HepG2 (cell line): Measurements from ENCODE around the gene TBC1D5. TPM values are rescaled to one million over a fixed set of nuclear protein-coding genes. Genes with fewer than 3 reads are reported as not detected.
A peak's percentile ranks its signal among the peaks of the same experiment; 100 is the strongest.

ENCODE experiments used
- ATAC-seq: fragments of 200-7000 bp; cut with Tn5 transposase; 3 replicates; pipeline ENCODE4 v1.9.1; 2020; ENCODE audit warnings: mild to moderate bottlenecking, moderate library complexity
- BruUV-seq: library from RNA; stranded (reverse); fragments of 400-500 nt; replicated peaks from 2 replicates; lab custom pipeline; 2021; lab: Mats Ljungman, UMichigan
- CTCF ChIA-PET: fragments of 300-600 bp; formaldehyde crosslinking; extraction: SDS; loops from one replicate; lab custom pipeline; 2021; ENCODE audit warnings: low total read pairs, inconsistent platforms, low intra/inter-chr PET ratio; lab: Yijun Ruan, JAX
- POLR2A ChIA-PET: fragments of 350-600 bp; sonication (Branson Sonifier 250); formaldehyde crosslinking; loops from one replicate; lab custom pipeline; 2020; ENCODE audit warnings: antibody characterized with exemption, inconsistent platforms; lab: Yijun Ruan, JAX
- DNase-seq: peaks from one replicate; pipeline ENCODE4 v3.0.0-alpha.2; 2015; ENCODE audit warnings: low spot score
- FAIRE-seq: peaks from 3 replicates; lab custom pipeline; 2011; peaks lifted over from hg19 to GRCh38; lab: Jason Lieb, UNC
- H2AFZ ChIP-seq: one replicate; pipeline ENCODE4 v1.6.1; 2011; ENCODE audit warnings: low read length, inconsistent platforms
- H3K27ac ChIP-seq: fragments of 300-600 bp; 3 replicates; pipeline ENCODE4 v1.8.0; 2011; ENCODE audit warnings: mixed run types, mild to moderate bottlenecking, mixed read lengths, low read length, inconsistent platforms; ENCODE audit not compliant: insufficient read depth; ENCODE audit errors: extremely low read length
- H3K27me3 ChIP-seq, 2 experiments: fragments of 200-600 bp in 1 of 2; 2 replicates in 1 of 2; 3 replicates in 1 of 2; pipeline versions ENCODE4 v1.6.0 to v1.8.0; 2011; ENCODE audit warnings: low read length in 2 of 2, mild to moderate bottlenecking in 2 of 2, moderate library complexity in 2 of 2, inconsistent platforms in 1 of 2; ENCODE audit not compliant: insufficient read depth in 2 of 2, control insufficient read depth in 1 of 2
- H3K36me3 ChIP-seq, 2 experiments: fragments of 200-600 bp in 1 of 2; replicated peaks in 1 of 2; 2 replicates in 1 of 2; 3 replicates in 1 of 2; pipeline versions ENCODE4 v1.5.1 to v1.8.0; 2011; ENCODE audit warnings: low read length in 2 of 2, inconsistent platforms in 1 of 2; ENCODE audit not compliant: insufficient read depth in 2 of 2, control insufficient read depth in 1 of 2
- H3K4me1 ChIP-seq: 2 replicates; pipeline ENCODE4 v1.5.1; 2012; ENCODE audit warnings: low read length, inconsistent platforms; ENCODE audit not compliant: insufficient read depth
- H3K4me2 ChIP-seq: 2 replicates; pipeline ENCODE4 v1.6.0; 2011; ENCODE audit warnings: low read depth, low read length, inconsistent platforms
- H3K4me3 ChIP-seq, 3 experiments: fragments of 200-600 bp in 1 of 3; sonication (generic), shearing (Covaris generic) in 1 of 3; replicated peaks in 1 of 3; 2 replicates each; pipeline ENCODE4 v1.5.1; 2011 to 2016; ENCODE audit warnings: low read length in 3 of 3, inconsistent platforms in 2 of 3, low read depth in 2 of 3, mild to moderate bottlenecking in 2 of 3, control low read depth in 1 of 3, mixed read lengths in 1 of 3; ENCODE audit not compliant: insufficient read depth in 1 of 3
- H3K79me2 ChIP-seq: one replicate; pipeline ENCODE4 v1.6.1; 2011; ENCODE audit warnings: low read length, inconsistent platforms; ENCODE audit not compliant: insufficient read depth
- H3K9ac ChIP-seq: 2 replicates; pipeline ENCODE4 v1.6.0; 2011; ENCODE audit warnings: mild to moderate bottlenecking, low read depth, low read length, inconsistent platforms; ENCODE audit not compliant: insufficient read depth
- H3K9me3 ChIP-seq: 2 replicates; pipeline ENCODE4 v1.5.1; 2012; ENCODE audit warnings: mild to moderate bottlenecking, low read length
- H4K20me1 ChIP-seq: 2 replicates; pipeline ENCODE4 v1.6.0; 2011; ENCODE audit warnings: inconsistent platforms, mild to moderate bottlenecking, low read length, moderate library complexity; ENCODE audit not compliant: insufficient read depth
- CCDC6 ChIP-seq: sonication (generic); formaldehyde crosslinking; IDR thresholded peaks from 2 replicates; pipeline ENCODE4 v1.8.1; 2022; ENCODE audit warnings: mild to moderate bottlenecking, missing genetic modification reagents, moderate library complexity
- E2F5 ChIP-seq: sonication (generic); formaldehyde crosslinking; conservative IDR thresholded peaks from 2 replicates; pipeline ENCODE4 v1.4.0; 2020; ENCODE audit warnings: missing genetic modification reagents
- FIP1L1 ChIP-seq: fragments of 200-400 bp; formaldehyde crosslinking; IDR thresholded peaks from 2 replicates; pipeline ENCODE4 v1.6.1; 2018; ENCODE audit warnings: low read depth, mild to moderate bottlenecking, low read length, moderate library complexity, borderline replicate concordance; ENCODE audit not compliant: insufficient read depth
- GTF3A ChIP-seq: sonication (generic); formaldehyde crosslinking; conservative IDR thresholded peaks from 2 replicates; pipeline ENCODE4 v1.4.0; 2020; ENCODE audit warnings: mild to moderate bottlenecking, missing genetic modification reagents
- KDM5A ChIP-seq: fragments of 200-600 bp; sonication (generic); IDR thresholded peaks from 2 replicates; pipeline ENCODE4 v1.7.0; 2018; ENCODE audit warnings: antibody characterized with exemption, mild to moderate bottlenecking, low read length, borderline replicate concordance
- ZBTB10 ChIP-seq: sonication (generic); formaldehyde crosslinking; IDR thresholded peaks from 2 replicates; pipeline ENCODE4 v1.4.0; 2020; ENCODE audit warnings: missing genetic modification reagents, borderline replicate concordance
- ZBTB14 ChIP-seq: sonication (generic); formaldehyde crosslinking; IDR thresholded peaks from 2 replicates; pipeline ENCODE4 v1.4.0; 2020; ENCODE audit warnings: missing genetic modification reagents
- ZFP36L1 ChIP-seq: sonication (generic); formaldehyde crosslinking; IDR thresholded peaks from 2 replicates; pipeline ENCODE4 v1.8.0; 2022; ENCODE audit warnings: mild to moderate bottlenecking, missing genetic modification reagents, moderate library complexity
- ZHX1 ChIP-seq: sonication (generic); formaldehyde crosslinking; IDR thresholded peaks from 2 replicates; pipeline ENCODE4 v1.8.1; 2022; ENCODE audit warnings: low read depth, mild to moderate bottlenecking, missing genetic modification reagents
- ZNF263 ChIP-seq: sonication (generic); formaldehyde crosslinking; IDR thresholded peaks from 2 replicates; pipeline ENCODE4 v1.4.0; 2020; ENCODE audit warnings: missing genetic modification reagents
- ZNF430 ChIP-seq: sonication (generic); formaldehyde crosslinking; IDR thresholded peaks from 2 replicates; pipeline ENCODE4 v1.9.0; 2021; ENCODE audit warnings: mild to moderate bottlenecking, missing genetic modification reagents
- ZNF770 ChIP-seq: sonication (generic); formaldehyde crosslinking; IDR thresholded peaks from 2 replicates; pipeline ENCODE4 v1.5.0; 2020; ENCODE audit warnings: mild to moderate bottlenecking, missing genetic modification reagents
- WGBS: methylation state at CpG from one replicate; pipeline ENCODE4 v1.1.6; 2017; ENCODE audit warnings: low lambda C conversion rate; 5-methylcytosine and 5-hydroxymethylcytosine counted together
- in situ Hi-C: cut with HindIII; loops from 2 replicates; pipeline ENCODE4 v1.10.0; 2017; ENCODE audit warnings: low pct_unique_long_range_greater_than_20kb; ENCODE audit not compliant: extremely low pct_ligation_motif_present
- intact Hi-C: fragments of 100-400 bp; cut with micrococcal nuclease; formaldehyde crosslinking; loops from one replicate; pipeline ENCODE4 v1.10.0; 2022; ENCODE audit not compliant: unreplicated experiment
- polyA plus RNA-seq, 8 experiments: library from polyadenylated mRNA; depleted of rRNA in 3 of 8; stranded (reverse) in 7 of 8; unstranded in 1 of 8; fragments of >200 nt; fragmentation: Illumina TruSeq in 4 of 8; extraction: Trizol in 4 of 8; gene quantifications; 2 replicates each; pipeline versions ENCODE4 v1.2.1 to v1.2.3, GENCODE V29; 2011 to 2016; ENCODE audit warnings: low read depth in 4 of 8, missing spikeins in 1 of 8, mixed read lengths in 1 of 8; ENCODE audit not compliant: insufficient read depth in 1 of 8
- total RNA-seq, 5 experiments: library from RNA; depleted of rRNA; stranded (reverse); fragments of >200 nt; fragmentation: Illumina TruSeq; extraction: Trizol; gene quantifications; 2 replicates each; pipeline ENCODE4 v1.2.3, GENCODE V29; 2016; ENCODE audit warnings: low read depth in 1 of 5

TBC1D5 gene
- total and polyA plus RNA-seq, 2 of the 13 experiments (the other 11 are each of a cell fraction or from before 2014, with no cell fraction given): 19.2 to 33.3 TPM

DNA sequence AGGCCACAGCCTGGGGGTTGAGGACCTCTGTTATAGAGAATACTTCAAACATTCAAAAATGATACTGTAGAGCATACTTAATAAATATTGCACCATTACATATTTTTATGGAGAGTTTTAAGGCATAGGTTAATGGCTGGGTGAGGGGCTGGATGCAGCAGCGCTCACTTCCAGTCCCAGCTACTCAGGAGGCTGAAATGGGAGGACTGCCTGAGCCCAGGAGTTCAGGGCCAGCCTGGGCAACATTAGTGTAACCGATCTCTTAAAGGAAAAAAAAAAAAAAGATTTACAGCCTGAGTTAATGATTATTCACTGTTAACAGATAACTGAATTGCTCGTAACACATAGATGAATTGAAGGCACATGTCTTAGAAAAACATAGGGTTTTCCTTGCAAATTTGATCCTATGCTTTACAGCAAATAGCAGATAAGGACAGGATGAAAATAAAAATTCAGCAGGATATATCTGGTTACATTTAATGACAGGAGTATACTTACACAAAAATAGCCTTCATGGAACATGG lies 282.9 kb downstream of the TBC1D5 start:
- no peaks in the 10 kb centered on the region for H4K20me1 ChIP-seq
- no peaks in the 10 kb centered on the region for H3K36me3 ChIP-seq
- no peaks in the 10 kb centered on the region for H3K9me3 ChIP-seq
- FAIRE-seq: no peak
- peak; percentile 1 for DNase-seq
- in situ Hi-C loops: no loop called here
- intact Hi-C loops: no loop called here
- POLR2A ChIA-PET: no interaction called here
- BruUV-seq: no TSS peak
- no peak overlapping the region for H2AFZ ChIP-seq
- H3K27ac ChIP-seq: no peak overlapping the region
- H3K9ac ChIP-seq: no peak overlapping the region
- no peak overlapping the region for H3K4me3 ChIP-seq
- 0 out of 2 replicates have a peak, but pooled peaks cover 10% of the 10 kb centered on the region for H3K4me1 ChIP-seq
- ATAC-seq: no peak; the same call in 2 of the 3 replicates
- no peaks in the 10 kb centered on the region for H3K27me3 ChIP-seq
- CTCF ChIA-PET: no interaction called here
- WGBS: 41% methylated on average over 3 of the region's 3 CpGs
- H3K4me2 ChIP-seq: no peak overlapping the region
- H3K79me2 ChIP-seq: no peaks in the 10 kb centered on the region
- TF ChIP-seq ZBTB14 (CRISPR knock-in tag) (no peak), E2F5 (no peak), KDM5A (no peak), FIP1L1 (no peak), ZBTB10 (CRISPR knock-in tag) (no peak), ZFP36L1 (CRISPR knock-in tag) (no peak), CCDC6 (CRISPR knock-in tag) (no peak), ZNF430 (no peak), ZNF770 (CRISPR knock-in tag) (peak; percentile 65), ZHX1 (no peak), ZNF263 (CRISPR knock-in tag) (peak; percentile 55; the same call in 1 of the 2 replicates), GTF3A (CRISPR knock-in tag) (no peak)
